ENCODE measurements around the gene SLITRK5. TPM values are rescaled to one million over a fixed set of nuclear protein-coding genes. Genes with fewer than 3 reads are reported as not detected.
A peak's percentile ranks its signal among the peaks of the same experiment; 100 is the strongest.

Gene SLITRK5
- total RNA-seq, 1 experiment from 2014 or later, result 0.08 TPM

GRCh38 chr13:87680298-87680697, 9.1 kb downstream of the SLITRK5 start:
- Histone ChIP-seq H3K4me1 (ENCODE audit: control insufficient read depth, insufficient read depth, low read length) (peaks cover 7% of the 10 kb centered on the region; the same call in 1 of the 2 replicates), H3K9me3 (ENCODE audit: control insufficient read depth, insufficient read depth, low read depth, low read length) (no peaks in the 10 kb centered on the region), H3K4me3 (ENCODE audit: low read depth in 2 of 2, low read length in 2 of 2) (no peak overlapping the region), H3K27me3 (ENCODE audit: control insufficient read depth, insufficient read depth, low read length) (no peaks in the 10 kb centered on the region), H3K36me3 (ENCODE audit: control insufficient read depth, insufficient read depth, low read length) (no peaks in the 10 kb centered on the region), H3K27ac (ENCODE audit: low read length) (no peak overlapping the region)
- no peak for TF ChIP-seq REST (IDR thresholded peaks at IDR 0.05; ENCODE audit: insufficient read depth in 1 of 2, low read depth in 2 of 2, low read length in 1 of 2)
- no peak for TF ChIP-seq POLR2AphosphoS5 (IDR thresholded peaks at IDR 0.05; ENCODE audit: low read depth, low read length)
- TF ChIP-seq CTCF (IDR thresholded peaks at IDR 0.05), result peak; percentile 28; the same call in 1 of the 2 replicates
- no peak for TF ChIP-seq TCF7L2 (IDR thresholded peaks at IDR 0.05; ENCODE audit: low read depth, low read length)
- TF ChIP-seq SIN3A (IDR thresholded peaks at IDR 0.05; ENCODE audit: borderline replicate concordance, insufficient read depth, low read depth, low read length), result no peak
- CTCF ChIA-PET, result interaction anchor here (1.1 kb wide), 1 partner anchor 1169 kb away, joined by 3 read pairs; no protein-coding TSS in a partner anchor
- ATAC-seq, result no peak
- in situ Hi-C loops (cut with HindIII; ENCODE audit: low pct_unique_long_range_greater_than_20kb, low sequenced_read_pairs), result no loop called here
- intact Hi-C loops (cut with micrococcal nuclease; ENCODE audit: unreplicated experiment), result loop anchor here (10.0 kb wide), 1 partner anchor 75 kb away; no protein-coding TSS in a partner anchor
- DNase-seq (ENCODE audit: low read depth, low spot score), result no peak
- no TSS peak for BruUV-seq (replicated peaks)
- POLR2A ChIA-PET, result no interaction called here

- intact Hi-C loops (cut with micrococcal nuclease; ENCODE audit: unreplicated experiment), result loop anchor here (10.0 kb wide), 1 partner anchor 70 kb away; no protein-coding TSS in a partner anchor
- DNase-seq (ENCODE audit: low read depth, low spot score), result no peak
Measured at GRCh38 chr13:87684850-87685742, 13.9 kb downstream of the SLITRK5 start.

More at GRCh38 chr13:87684850-87685742, 13.9 kb downstream of the SLITRK5 start:
- in situ Hi-C loops (cut with HindIII; ENCODE audit: low pct_unique_long_range_greater_than_20kb, low sequenced_read_pairs), result no loop called here
- TF ChIP-seq SIN3A (IDR thresholded peaks at IDR 0.05; ENCODE audit: borderline replicate concordance, insufficient read depth, low read depth, low read length) (no peak), TCF7L2 (IDR thresholded peaks at IDR 0.05; ENCODE audit: low read depth, low read length) (no peak), POLR2AphosphoS5 (IDR thresholded peaks at IDR 0.05; ENCODE audit: low read depth, low read length) (no peak), REST (IDR thresholded peaks at IDR 0.05; ENCODE audit: insufficient read depth in 1 of 2, low read depth in 2 of 2, low read length in 1 of 2) (no peak), CTCF (IDR thresholded peaks at IDR 0.05) (no peak)
- Histone ChIP-seq H3K27me3 (ENCODE audit: control insufficient read depth, insufficient read depth, low read length) (no peaks in the 10 kb centered on the region), H3K27ac (ENCODE audit: low read length) (peak overlapping the region; percentile 63; the same call in 1 of the 2 replicates), H3K4me1 (ENCODE audit: control insufficient read depth, insufficient read depth, low read length) (peaks cover 7% of the 10 kb centered on the region; the same call in 1 of the 2 replicates), H3K36me3 (ENCODE audit: control insufficient read depth, insufficient read depth, low read length) (no peaks in the 10 kb centered on the region), H3K4me3 (ENCODE audit: low read depth in 2 of 2, low read length in 2 of 2) (no peak overlapping the region), H3K9me3 (ENCODE audit: control insufficient read depth, insufficient read depth, low read depth, low read length) (no peaks in the 10 kb centered on the region)
- ChIA-PET CTCF (no interaction called here), POLR2A (no interaction called here)
- no TSS peak for BruUV-seq (replicated peaks)
- peak; percentile 95 for ATAC-seq

Measured in Panc1 (cell line).